HCT116 (cell line): ENCODE results near the gene HRK.

ENCODE experiments used
- CTCF ChIP-seq, 3 experiments: fragments of 200-600 bp in 1 of 3; sonication (generic) in 1 of 3; IDR thresholded peaks in 2 of 3; conservative IDR thresholded peaks in 1 of 3; 2 replicates each; pipeline ENCODE4 v1.5.1; 2012 to 2017; ENCODE audit warnings: low read depth in 2 of 3, low read length in 2 of 3, antibody characterized with exemption in 1 of 3, borderline replicate concordance in 1 of 3, control low read depth in 1 of 3, mild to moderate bottlenecking in 1 of 3, mixed read lengths in 1 of 3, mixed run types in 1 of 3, moderate library complexity in 1 of 3; ENCODE audit not compliant: insufficient read depth in 1 of 3
- ELF1 ChIP-seq: IDR thresholded peaks from 2 replicates; pipeline ENCODE4 v1.6.1; 2012; ENCODE audit warnings: low read depth, borderline replicate concordance
- EZH2 ChIP-seq: fragments of 200-600 bp; sonication (generic); IDR thresholded peaks from 2 replicates; pipeline ENCODE4 v1.6.1; 2017; ENCODE audit warnings: antibody characterized with exemption, mixed run types
- MAX ChIP-seq: IDR thresholded peaks from 2 replicates; pipeline ENCODE4 v1.6.1; 2012
- REST ChIP-seq: IDR thresholded peaks from 2 replicates; pipeline ENCODE4 v1.6.1; 2012; ENCODE audit warnings: low read depth
- SIN3A ChIP-seq: IDR thresholded peaks from 2 replicates; pipeline ENCODE4 v1.6.1; 2012; ENCODE audit warnings: low read depth

DNA sequence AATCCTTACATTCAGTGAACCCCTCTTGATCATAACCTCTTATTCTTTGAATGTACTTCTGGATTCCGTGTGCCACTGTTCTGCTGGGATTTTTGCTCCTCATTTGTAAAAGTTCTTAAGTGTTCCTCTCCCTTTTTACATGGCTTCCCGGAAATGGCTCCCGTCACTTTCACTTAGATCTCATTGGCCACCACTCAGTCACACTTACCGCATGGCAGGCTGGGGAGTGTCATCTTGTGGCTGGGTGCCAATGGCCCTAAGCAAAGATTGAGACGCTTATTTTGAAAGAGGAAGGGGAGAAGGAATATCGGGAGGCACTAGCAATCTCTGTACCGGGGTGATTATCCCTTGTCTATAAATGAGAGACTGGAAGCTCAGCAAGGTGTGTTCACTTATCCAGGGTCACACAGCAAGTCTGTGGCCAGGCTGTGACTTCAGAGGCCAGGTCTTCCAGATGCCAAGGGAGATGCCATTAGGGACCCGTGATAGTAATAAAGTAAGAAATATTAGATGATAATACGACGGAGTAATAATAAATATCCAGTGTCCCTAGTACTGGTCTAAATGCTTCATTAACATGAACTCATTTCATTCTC lies 74.3 kb downstream of the HRK start:
- TF ChIP-seq CTCF (IDR thresholded peaks at IDR 0.05 in 2 of 3, conservative IDR thresholded peaks at IDR 0.05 in 1 of 3; ENCODE audit: borderline replicate concordance in 1 of 3, insufficient read depth in 1 of 3, low read depth in 2 of 3, low read length in 2 of 3) (no peak), SIN3A (no peak), ELF1 (no peak), REST (no peak), EZH2 (no peak), MAX (no peak)
